Activated CD4-positive, alpha-beta T cell treated with anti-CD3 and anti-CD28 coated beads for 36 hours (primary cell): ENCODE data around the gene RAX2. TPM values are rescaled to one million over a fixed set of nuclear protein-coding genes. Genes with fewer than 3 reads are reported as not detected.

Experiments used
- ATAC-seq: fragments of 200-7000 bp; cut with Tn5 transposase; one replicate; pipeline ENCODE4 v1.10.0; 2021; ENCODE audit warnings: mild to moderate bottlenecking, moderate library complexity
- CTCF ChIA-PET: fragments of 350-600 bp; sonication (Branson Sonifier 250); formaldehyde crosslinking; loops from one replicate; lab custom pipeline; 2021; ENCODE audit warnings: antibody characterized with exemption; lab: Charles Lee
- POLR2A ChIA-PET: fragments of 350-600 bp; sonication (Branson Sonifier 250); formaldehyde crosslinking; loops from one replicate; lab custom pipeline; 2021; ENCODE audit warnings: antibody characterized with exemption, inconsistent platforms; lab: Charles Lee
- DNase-seq: peaks from one replicate; pipeline ENCODE4 v3.0.0-alpha.2; 2020
- H3K27ac Mint-ChIP-seq: one replicate; pipeline ENCODE4 v1.8.0; 2021; ENCODE audit warnings: mixed read lengths
- H3K27me3 Mint-ChIP-seq: one replicate; pipeline ENCODE4 v1.8.0; 2021; ENCODE audit warnings: mixed read lengths
- H3K36me3 Mint-ChIP-seq: one replicate; pipeline ENCODE4 v1.8.0; 2021; ENCODE audit warnings: low read depth, mixed read lengths
- H3K4me1 Mint-ChIP-seq: one replicate; pipeline ENCODE4 v1.8.0; 2021; ENCODE audit warnings: mixed read lengths
- H3K4me3 Mint-ChIP-seq: one replicate; pipeline ENCODE4 v1.8.0; 2021; ENCODE audit warnings: mild to moderate bottlenecking, moderate library complexity, mixed read lengths
- H3K9me3 Mint-ChIP-seq: one replicate; pipeline ENCODE4 v1.8.0; 2021; ENCODE audit warnings: low read depth, mixed read lengths
- intact Hi-C, 2 experiments: fragments of 100-400 bp; cut with DNase I in 1 of 2; cut with micrococcal nuclease in 1 of 2; formaldehyde crosslinking; loops; one replicate each; pipeline versions ENCODE4 v1.14.2 to v1.15.1; 2022 to 2024; cut with DNase I, micrococcal nuclease
- total RNA-seq, 2 experiments: library from RNA; stranded (reverse); gene quantifications; one replicate each; pipeline ENCODE4 v1.2.3, GENCODE V29; 2021

RAX2 gene
- total RNA-seq, 2 experiments from 2014 or later = not detected

DNA sequence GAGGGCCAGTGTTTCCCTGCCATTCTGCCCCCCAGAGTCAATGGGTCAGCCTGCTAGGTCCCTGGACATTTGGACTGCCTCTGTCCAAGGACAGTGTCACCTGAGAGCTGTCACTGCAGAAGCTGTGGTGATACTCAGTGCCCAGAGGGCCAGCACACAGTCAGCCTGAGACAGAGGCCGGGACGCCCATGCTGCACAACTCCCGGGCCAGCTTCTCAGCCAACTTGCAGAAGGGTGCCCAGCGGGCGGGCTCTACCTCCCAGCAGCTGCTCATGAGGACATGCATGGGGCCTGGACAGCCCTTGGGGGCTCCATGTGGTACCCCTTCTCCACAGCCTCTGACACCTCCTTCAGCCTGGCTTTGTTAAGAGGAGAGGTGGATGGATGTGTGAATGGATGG lies 3.8 kb upstream of the RAX2 start:
- H3K27ac Mint-ChIP-seq = no peak overlapping the region
- no peaks in the 10 kb centered on the region for H3K4me1 Mint-ChIP-seq
- no peak for DNase-seq
- no peaks in the 10 kb centered on the region for H3K9me3 Mint-ChIP-seq
- H3K4me3 Mint-ChIP-seq = no peak overlapping the region
- H3K27me3 Mint-ChIP-seq = no peaks in the 10 kb centered on the region
- ATAC-seq = no peak
- intact Hi-C loops = no loop called here
- peaks cover 3% of the 10 kb centered on the region for H3K36me3 Mint-ChIP-seq
- CTCF ChIA-PET = no interaction called here
- POLR2A ChIA-PET = no interaction called here

DNA sequence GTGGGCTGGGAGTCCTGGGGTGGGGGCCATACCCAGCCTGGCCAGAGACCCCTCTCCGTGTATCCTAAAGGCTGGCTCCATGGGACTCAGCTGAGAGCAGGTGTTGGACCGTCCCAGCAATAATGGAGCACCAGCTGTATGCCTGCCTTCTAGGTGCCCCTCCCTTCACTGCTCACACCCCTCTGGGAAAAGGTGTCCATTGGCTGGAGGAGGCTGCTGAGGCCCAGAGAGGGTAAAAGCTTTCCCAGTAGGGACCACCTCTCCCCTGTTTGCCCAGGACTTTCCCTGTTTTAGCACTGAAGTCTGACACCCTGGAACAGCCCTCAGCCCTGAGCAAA lies 3.3 kb upstream of the RAX2 start:
- ATAC-seq = no peak
- POLR2A ChIA-PET = no interaction called here
- Mint-ChIP-seq H3K9me3 (no peaks in the 10 kb centered on the region), H3K36me3 (peaks cover 3% of the 10 kb centered on the region), H3K27me3 (no peaks in the 10 kb centered on the region), H3K27ac (no peak overlapping the region), H3K4me3 (no peak overlapping the region), H3K4me1 (no peaks in the 10 kb centered on the region)
- DNase-seq = no peak
- intact Hi-C loops = no loop called here
- CTCF ChIA-PET = no interaction called here

DNA sequence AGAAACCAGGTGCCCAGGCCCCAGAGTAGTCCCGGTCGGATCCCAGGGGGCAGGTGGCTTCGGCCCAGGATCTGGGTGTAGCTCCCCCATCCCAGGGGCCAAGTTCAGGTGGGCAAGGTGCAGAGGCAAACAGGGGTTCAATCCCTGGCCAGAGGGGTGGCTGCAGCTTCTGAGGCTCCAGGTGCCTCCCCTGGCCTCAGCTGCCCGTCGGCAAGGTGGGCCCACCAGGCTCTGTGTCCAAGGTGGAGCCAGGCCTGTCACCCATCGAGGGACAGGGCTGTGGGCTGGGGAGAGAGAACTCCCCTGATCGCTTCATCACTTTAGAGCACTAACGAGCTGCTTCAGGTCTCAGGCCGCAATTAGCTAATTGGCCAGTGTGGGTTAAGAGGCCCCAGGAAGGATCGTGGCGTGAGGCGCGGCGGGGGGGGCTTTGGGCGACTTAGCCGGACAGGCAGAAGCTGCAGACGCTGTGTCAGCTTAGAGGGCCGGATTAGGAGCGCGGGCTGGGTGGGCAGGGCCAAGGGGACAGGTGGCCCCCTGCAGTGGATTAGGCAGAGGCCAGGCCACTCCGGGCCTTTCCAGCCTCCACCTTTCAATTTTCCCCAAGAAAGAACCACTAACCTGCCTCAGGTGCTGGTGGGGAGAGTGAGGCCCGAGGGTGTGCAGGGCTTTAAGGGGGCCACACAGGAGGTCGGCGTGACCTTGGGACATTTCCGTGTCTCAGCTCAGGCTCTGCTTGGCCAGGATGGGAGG lies 2.8 kb upstream of the RAX2 start:
- no peak overlapping the region for H3K27ac Mint-ChIP-seq
- CTCF ChIA-PET = no interaction called here
- ATAC-seq (no peak), DNase-seq (no peak)
- H3K4me1 Mint-ChIP-seq = no peaks in the 10 kb centered on the region
- POLR2A ChIA-PET = no interaction called here
- intact Hi-C loops = no loop called here
- no peaks in the 10 kb centered on the region for H3K27me3 Mint-ChIP-seq
- H3K4me3 Mint-ChIP-seq = no peak overlapping the region
- no peaks in the 10 kb centered on the region for H3K9me3 Mint-ChIP-seq
- peaks cover 4% of the 10 kb centered on the region for H3K36me3 Mint-ChIP-seq

DNA sequence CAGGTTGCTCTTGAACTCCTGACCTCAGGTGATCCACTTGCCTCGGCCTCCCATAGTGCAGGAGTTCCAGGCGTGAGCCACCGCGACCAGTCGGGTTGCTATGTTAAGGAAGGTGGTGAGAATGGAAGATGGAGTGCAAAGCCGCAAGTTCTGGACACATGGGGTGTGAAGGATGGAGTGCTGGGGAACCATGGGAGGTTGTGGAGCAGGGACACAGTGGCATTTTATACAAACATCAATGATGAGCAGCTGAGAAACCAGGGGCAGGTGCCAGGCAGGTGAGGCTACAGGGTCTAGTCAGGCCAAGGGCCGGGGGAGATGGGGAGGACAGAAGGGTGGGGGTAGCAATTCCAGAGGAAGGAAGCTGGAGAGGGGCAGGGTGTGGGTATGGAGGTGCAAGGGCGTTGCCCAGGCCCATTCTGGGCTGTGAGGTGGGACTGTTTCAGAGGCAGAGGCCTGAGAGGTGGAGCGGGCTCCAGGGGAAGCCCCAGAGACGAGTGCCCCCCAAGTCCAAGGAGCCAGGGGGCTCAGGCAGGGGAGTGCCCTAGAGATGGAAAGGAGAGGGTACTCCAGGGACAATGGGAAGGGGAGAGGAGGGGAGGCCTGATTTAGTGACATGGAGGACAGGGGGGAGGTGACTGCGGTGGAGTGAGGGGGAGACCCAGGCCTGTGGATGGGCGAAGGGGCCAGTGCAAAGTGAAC lies 1.9 kb upstream of the RAX2 start:
- no peak overlapping the region for H3K27ac Mint-ChIP-seq
- no peak for ATAC-seq
- POLR2A ChIA-PET = no interaction called here

DNA sequence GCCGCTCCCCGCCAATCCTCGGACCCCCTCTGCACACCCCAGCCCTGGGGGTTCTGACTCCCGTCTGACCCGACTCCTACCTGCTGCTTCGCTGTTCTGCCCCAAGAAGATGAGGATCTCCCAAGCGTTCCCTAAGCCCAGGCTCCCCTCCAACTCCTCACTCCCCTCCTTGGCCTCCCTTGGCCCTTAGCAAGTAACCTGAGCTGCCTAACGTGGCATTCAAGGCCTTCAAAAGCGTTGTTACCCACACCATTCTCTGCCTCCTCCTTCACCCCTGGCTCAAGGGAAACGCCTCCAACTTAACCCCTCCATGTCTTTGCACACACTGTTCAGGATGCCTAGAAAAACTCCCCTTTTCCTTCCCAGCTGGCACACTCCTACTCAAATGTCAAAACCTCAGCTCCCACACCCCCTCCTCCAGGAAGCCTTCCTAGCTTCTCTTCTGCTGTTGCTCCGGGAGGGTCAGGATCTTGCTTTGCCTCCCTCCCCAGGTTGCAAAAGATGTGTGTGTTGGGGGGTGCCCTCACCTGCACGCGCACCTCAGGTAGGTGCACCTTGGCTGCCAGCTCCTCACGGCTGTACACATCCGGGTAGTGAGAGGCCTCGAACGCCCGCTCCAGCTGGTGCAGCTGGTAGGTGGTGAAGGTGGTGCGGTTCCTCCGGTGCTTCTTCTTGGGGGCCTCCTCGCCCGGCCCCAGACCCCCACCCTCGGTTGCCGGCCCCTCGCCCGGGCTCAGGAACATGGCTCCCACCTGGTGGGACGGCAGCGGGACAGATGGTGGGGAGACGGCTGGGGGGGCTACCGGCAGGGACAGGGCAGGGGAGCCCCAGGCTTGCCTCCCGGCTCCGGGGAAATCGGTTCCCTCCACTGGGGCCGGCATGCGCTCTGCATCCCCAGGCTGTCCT lies 775 bp downstream of the RAX2 start:
- ATAC-seq = no peak
- DNase-seq = no peak
- Mint-ChIP-seq H3K4me3 (no peak overlapping the region), H3K9me3 (no peaks in the 10 kb centered on the region), H3K36me3 (peaks cover 13% of the 10 kb centered on the region), H3K27ac (no peak overlapping the region), H3K27me3 (no peaks in the 10 kb centered on the region), H3K4me1 (peaks cover 6% of the 10 kb centered on the region)
- POLR2A ChIA-PET = no interaction called here
- intact Hi-C loops = no loop called here
- CTCF ChIA-PET = interaction anchor here (0.7 kb wide), 1 partner anchor 157 kb away, joined by 3 read pairs; no protein-coding TSS in a partner anchor

More for the DNA sequence above, 1.9 kb upstream of the RAX2 start:
- H3K27me3 Mint-ChIP-seq = no peaks in the 10 kb centered on the region
- intact Hi-C loops = no loop called here
- CTCF ChIA-PET = no interaction called here
- DNase-seq = no peak
- no peaks in the 10 kb centered on the region for H3K4me1 Mint-ChIP-seq
- no peak overlapping the region for H3K4me3 Mint-ChIP-seq
- no peaks in the 10 kb centered on the region for H3K9me3 Mint-ChIP-seq
- peaks cover 5% of the 10 kb centered on the region for H3K36me3 Mint-ChIP-seq

DNA sequence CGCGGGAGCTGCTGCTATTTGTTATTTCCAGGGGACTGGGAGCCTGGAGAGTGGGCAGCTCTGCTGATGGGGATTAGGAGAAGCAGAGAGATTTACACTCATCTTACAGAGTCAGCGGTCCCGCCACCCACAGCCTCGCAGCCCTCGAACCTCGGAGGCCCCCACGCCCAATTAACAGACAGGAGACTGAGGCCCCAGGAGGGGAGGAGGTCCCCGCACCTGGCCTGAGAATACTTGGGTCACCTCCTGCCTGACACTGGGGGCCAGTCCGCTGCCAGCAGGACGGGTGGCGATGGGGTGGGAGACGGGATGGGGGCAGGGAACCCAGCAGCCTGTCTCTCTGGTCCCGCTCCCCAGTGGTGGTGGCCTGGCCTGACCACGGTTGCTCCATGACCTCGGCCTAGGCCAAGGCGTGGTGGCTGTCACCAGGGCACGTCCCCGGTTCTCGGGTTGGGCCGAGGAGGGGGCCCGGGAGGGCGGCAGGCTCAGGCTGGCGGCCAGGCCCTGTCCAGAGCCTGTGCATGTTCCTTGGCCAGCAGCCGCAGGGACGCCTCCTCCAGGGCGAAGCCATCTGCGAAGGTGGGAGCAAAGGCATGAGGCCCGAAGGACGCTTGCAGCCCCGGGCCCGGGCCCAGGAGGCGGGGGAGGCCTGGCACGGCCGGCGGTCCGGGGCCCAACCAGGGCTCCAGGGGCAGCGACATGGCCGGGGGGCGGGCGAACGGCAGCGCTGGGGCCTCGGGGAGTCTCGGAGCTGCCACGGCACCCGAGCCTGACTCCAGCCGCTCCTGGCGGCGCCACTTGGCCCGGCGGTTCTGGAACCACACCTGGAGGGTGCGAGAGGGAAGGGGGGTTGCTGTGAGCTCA lies 1.7 kb downstream of the RAX2 start:
- intact Hi-C loops = no loop called here
- H3K4me3 Mint-ChIP-seq = no peak overlapping the region
- POLR2A ChIA-PET = interaction anchor here (0.6 kb wide), 1 partner anchor 551 kb away, joined by 3 read pairs; no protein-coding TSS in a partner anchor
- no peaks in the 10 kb centered on the region for H3K9me3 Mint-ChIP-seq
- ATAC-seq = no peak
- CTCF ChIA-PET = no interaction called here
- H3K27ac Mint-ChIP-seq = no peak overlapping the region
- H3K36me3 Mint-ChIP-seq = peaks cover 14% of the 10 kb centered on the region
- H3K27me3 Mint-ChIP-seq = no peaks in the 10 kb centered on the region
- H3K4me1 Mint-ChIP-seq = peaks cover 8% of the 10 kb centered on the region
- no peak for DNase-seq

DNA sequence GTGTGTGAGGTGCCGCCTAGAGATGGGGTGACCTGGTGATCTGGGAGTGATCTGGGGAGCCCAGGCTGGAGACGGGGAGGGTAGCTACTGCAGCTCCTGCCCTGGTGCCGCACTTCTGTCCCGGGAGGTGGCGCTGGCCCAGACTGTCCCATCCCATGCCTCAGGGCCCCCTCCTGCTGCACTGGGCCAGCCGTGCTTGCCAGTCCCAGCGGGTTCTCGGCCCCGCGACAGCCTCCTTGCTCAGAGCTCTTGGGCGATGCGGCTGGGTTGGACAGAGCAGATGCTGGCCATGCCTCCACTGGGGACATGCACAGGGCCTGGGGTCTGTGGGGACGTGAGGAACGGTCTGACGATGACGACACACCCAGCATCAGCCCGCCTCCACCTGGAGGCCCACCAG lies 2.5 kb downstream of the RAX2 start:
- no peak for ATAC-seq
- ChIA-PET POLR2A (interaction anchor here (0.6 kb wide), 2 partner anchors 14 to 551 kb away, joined by 3 read pairs; no protein-coding TSS in a partner anchor), CTCF (no interaction called here)
- Mint-ChIP-seq H3K36me3 (peaks cover 14% of the 10 kb centered on the region), H3K27ac (no peak overlapping the region), H3K9me3 (no peaks in the 10 kb centered on the region), H3K27me3 (no peaks in the 10 kb centered on the region), H3K4me3 (no peak overlapping the region), H3K4me1 (peaks cover 8% of the 10 kb centered on the region)
- intact Hi-C loops = no loop called here
- DNase-seq = no peak

DNA sequence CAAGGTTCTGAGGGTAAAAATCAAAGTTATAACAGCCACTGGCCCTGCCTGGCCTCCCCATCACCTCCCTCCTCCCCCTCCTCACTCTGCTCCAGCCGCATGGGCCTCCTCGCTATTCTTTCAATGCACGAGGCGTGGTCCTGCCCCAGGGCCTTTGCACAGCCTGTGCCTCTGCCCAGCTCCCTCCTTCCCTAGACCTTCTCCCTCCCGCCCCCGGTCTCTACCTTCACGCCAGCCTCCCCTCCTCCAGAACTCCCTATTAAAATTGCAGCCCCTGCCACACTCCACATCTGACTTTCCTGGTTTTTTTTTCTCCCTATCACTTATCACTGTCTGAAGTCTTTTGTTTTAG lies 3.3 kb downstream of the RAX2 start:
- Mint-ChIP-seq H3K4me3 (no peak overlapping the region), H3K27me3 (no peaks in the 10 kb centered on the region), H3K9me3 (no peaks in the 10 kb centered on the region), H3K27ac (no peak overlapping the region), H3K36me3 (peaks cover 14% of the 10 kb centered on the region), H3K4me1 (peaks cover 8% of the 10 kb centered on the region)
- intact Hi-C loops = no loop called here
- ChIA-PET CTCF (no interaction called here), POLR2A (interaction anchor here (0.6 kb wide), 1 partner anchor 15 kb away, joined by 3 read pairs; no protein-coding TSS in a partner anchor)
- DNase-seq (no peak), ATAC-seq (no peak)

DNA sequence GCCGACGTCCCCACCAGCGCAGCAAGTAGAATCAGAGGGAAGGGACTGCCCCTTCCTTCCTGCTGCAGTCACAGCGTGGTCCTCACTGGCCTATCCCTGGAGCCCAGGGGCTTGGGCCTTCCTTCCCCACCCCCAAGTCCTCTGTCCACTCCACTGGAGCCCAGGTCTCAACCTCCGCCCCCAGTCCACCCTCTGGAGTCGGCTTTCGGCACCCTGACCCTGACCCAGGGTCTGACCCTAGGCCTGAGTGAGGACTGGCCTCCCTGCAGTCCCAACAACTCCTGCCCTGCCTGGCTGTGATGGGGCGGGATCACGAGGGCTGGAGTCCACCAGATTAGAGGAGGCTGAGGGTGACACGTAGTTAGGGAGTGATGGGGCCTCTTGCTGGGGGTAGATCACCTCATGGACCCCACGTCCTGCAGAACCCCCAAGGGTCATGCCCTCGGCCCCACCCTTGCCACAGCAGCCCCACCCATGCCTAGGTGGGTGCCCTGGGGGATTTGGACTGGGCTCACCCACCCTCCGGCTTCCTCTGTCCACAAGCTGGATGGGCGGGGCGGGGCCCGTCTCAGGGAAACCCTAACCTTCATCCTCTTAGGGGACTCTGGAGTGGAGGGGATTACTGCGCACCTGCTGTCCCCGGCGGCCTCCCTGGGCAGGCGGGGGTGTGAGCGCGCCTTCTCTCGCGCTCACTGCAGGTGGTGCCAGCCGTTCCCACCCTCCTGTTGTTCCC lies 3.8 kb downstream of the RAX2 start:
- H3K27ac Mint-ChIP-seq = no peak overlapping the region
- H3K9me3 Mint-ChIP-seq = no peaks in the 10 kb centered on the region
- ATAC-seq = no peak
- intact Hi-C loops = no loop called here
- ChIA-PET POLR2A (no interaction called here), CTCF (no interaction called here)
- peaks cover 14% of the 10 kb centered on the region for H3K36me3 Mint-ChIP-seq
- H3K4me1 Mint-ChIP-seq = peaks cover 10% of the 10 kb centered on the region
- DNase-seq = no peak
- no peaks in the 10 kb centered on the region for H3K27me3 Mint-ChIP-seq
- no peak overlapping the region for H3K4me3 Mint-ChIP-seq

DNA sequence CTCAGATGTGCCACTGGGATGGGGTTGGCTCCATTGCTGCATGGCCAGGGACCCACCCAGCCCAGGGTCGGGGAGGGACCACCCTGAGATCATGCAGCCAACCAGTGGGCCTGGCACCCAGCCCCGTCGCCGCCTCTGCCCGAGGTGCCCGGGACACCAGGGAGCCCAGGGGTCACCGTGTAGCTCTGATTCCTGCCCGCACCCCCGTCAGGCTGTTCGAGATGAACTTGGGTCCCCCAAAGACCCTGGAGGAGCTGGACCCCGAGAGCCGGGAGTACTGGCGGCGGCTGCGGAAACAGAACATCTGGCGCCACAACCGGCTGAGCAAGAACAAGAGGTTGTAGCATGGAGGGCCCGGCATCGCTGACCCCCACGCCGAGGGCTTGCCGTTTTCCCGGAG lies 5.0 kb downstream of the RAX2 start:
- Mint-ChIP-seq H3K4me3 (no peak overlapping the region), H3K36me3 (peaks cover 14% of the 10 kb centered on the region), H3K27me3 (no peaks in the 10 kb centered on the region), H3K4me1 (peaks cover 12% of the 10 kb centered on the region), H3K27ac (no peak overlapping the region), H3K9me3 (no peaks in the 10 kb centered on the region)
- intact Hi-C loops = no loop called here
- ChIA-PET CTCF (no interaction called here), POLR2A (no interaction called here)
- DNase-seq (no peak), ATAC-seq (no peak)
